Mucosa of stomach (tissue), 1 donor: ENCODE measurements around the gene NEK8.

ENCODE experiments used
- H3K27me3 ChIP-seq: one replicate; pipeline ENCODE4 v1.7.0; 2013; ENCODE audit warnings: mild to moderate bottlenecking, low read length; ENCODE audit not compliant: control insufficient read depth, insufficient read depth
- H3K36me3 ChIP-seq: one replicate; pipeline ENCODE4 v1.7.0; 2013; ENCODE audit warnings: low read length; ENCODE audit not compliant: control insufficient read depth, insufficient read depth
- H3K4me1 ChIP-seq: one replicate; pipeline ENCODE4 v1.7.0; 2013; ENCODE audit warnings: mild to moderate bottlenecking, low read length; ENCODE audit not compliant: control insufficient read depth, insufficient read depth
- H3K4me3 ChIP-seq: one replicate; pipeline ENCODE4 v1.7.0; 2013; ENCODE audit warnings: low read length
- H3K9ac ChIP-seq: one replicate; pipeline ENCODE4 v1.7.0; 2013; ENCODE audit warnings: mild to moderate bottlenecking, low read length, moderate library complexity
- H3K9me3 ChIP-seq: one replicate; pipeline ENCODE4 v1.7.0; 2013; ENCODE audit warnings: mild to moderate bottlenecking, low read length, moderate library complexity; ENCODE audit not compliant: control insufficient read depth
- donor health status: Pancreatic carcinoma.

Gene NEK8

GRCh38 chr17:28783161-28783560 is 54.6 kb downstream of the NEK8 start:
- no peak overlapping the region for H3K9ac ChIP-seq
- H3K4me1 ChIP-seq, result no peaks in the 10 kb centered on the region
- H3K36me3 ChIP-seq, result no peaks in the 10 kb centered on the region
- no peaks in the 10 kb centered on the region for H3K27me3 ChIP-seq
- H3K9me3 ChIP-seq, result no peaks in the 10 kb centered on the region
- H3K4me3 ChIP-seq, result no peak overlapping the region

- Histone ChIP-seq H3K9ac (no peak overlapping the region), H3K36me3 (no peaks in the 10 kb centered on the region), H3K27me3 (no peaks in the 10 kb centered on the region), H3K4me1 (no peaks in the 10 kb centered on the region), H3K9me3 (no peaks in the 10 kb centered on the region), H3K4me3 (no peak overlapping the region)
Observed at GRCh38 chr17:28788100-28788499, 59.5 kb downstream of the NEK8 start.
